ENCODE results near the gene CDH8.

CDH8 gene

GRCh38 chr16:61968242-61969076 is 67.8 kb downstream of the CDH8 start:
- DNase-seq (ENCODE audit: low read depth): no peak
- H3K4me3 ChIP-seq (ENCODE audit: low read depth, low read length): no peak overlapping the region
- TF ChIP-seq, protein P1, sequence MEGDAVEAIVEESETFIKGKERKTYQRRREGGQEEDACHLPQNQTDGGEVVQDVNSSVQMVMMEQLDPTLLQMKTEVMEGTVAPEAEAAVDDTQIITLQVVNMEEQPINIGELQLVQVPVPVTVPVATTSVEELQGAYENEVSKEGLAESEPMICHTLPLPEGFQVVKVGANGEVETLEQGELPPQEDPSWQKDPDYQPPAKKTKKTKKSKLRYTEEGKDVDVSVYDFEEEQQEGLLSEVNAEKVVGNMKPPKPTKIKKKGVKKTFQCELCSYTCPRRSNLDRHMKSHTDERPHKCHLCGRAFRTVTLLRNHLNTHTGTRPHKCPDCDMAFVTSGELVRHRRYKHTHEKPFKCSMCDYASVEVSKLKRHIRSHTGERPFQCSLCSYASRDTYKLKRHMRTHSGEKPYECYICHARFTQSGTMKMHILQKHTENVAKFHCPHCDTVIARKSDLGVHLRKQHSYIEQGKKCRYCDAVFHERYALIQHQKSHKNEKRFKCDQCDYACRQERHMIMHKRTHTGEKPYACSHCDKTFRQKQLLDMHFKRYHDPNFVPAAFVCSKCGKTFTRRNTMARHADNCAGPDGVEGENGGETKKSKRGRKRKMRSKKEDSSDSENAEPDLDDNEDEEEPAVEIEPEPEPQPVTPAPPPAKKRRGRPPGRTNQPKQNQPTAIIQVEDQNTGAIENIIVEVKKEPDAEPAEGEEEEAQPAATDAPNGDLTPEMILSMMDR (conservative IDR thresholded peaks at IDR 0.05; ENCODE audit: low read depth, low read length): no peak

DNA sequence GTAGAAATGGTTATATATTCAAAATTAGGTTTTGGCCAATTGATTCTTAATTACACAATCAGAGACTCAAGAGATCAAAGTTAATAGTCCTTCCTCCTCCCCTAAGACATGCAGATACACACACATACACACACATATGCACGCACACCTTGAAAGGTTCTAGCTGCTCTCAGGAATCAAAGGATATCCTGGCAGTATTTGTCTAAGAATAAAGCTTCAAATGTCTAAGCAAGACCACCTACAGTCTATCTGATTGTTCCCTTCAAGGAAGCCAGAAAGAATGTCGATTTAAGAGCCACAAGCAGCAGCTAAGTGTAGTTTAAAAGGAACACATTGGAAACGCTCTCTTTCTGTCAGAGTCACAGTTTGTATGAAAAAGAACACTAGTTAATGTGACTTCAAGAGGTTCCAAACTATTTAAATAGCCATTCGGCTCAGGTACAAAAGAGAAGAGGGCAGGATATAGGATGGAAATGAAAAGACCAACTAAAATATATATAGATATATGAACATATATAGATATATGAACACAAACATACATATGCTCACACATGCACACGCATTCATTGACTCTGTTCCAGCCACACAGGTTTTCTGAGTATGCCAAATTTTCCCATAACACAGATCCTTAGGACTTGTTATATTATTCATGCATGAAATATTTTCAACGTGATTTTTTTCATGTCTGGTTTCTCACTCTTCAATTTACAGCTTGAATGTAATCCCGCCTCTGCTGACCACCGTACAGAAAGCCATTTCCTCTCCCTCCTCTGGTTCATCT is 79.0 kb downstream of the CDH8 start:
- no peak for DNase-seq (ENCODE audit: low read depth)
- TF ChIP-seq, protein P1 (conservative IDR thresholded peaks at IDR 0.05; ENCODE audit: low read depth, low read length): no peak
- no peak overlapping the region for H3K4me3 ChIP-seq (ENCODE audit: low read depth, low read length)

DNA sequence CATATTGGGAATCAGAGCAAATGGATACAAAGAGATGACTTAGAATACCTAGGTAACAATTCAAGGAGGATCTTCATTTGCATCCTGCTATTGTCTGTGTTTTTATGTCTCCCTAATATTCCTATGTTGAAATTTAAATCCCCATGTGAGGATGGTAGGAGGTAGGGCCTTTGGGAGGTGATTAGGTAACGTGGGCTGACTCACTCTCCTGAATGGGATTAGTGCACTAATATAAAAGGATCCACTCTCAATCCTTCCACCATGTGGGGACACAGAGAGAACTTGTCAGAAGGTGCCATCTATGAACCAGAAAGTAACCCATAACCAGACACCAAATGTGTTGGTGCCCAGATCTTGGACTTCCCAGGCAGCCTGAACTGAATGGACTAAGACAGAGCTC is 83.4 kb downstream of the CDH8 start:
- no peak overlapping the region for H3K4me3 ChIP-seq (ENCODE audit: low read depth, low read length)
- TF ChIP-seq, protein P1 (conservative IDR thresholded peaks at IDR 0.05; ENCODE audit: low read depth, low read length): no peak
- DNase-seq (ENCODE audit: low read depth): no peak

DNA sequence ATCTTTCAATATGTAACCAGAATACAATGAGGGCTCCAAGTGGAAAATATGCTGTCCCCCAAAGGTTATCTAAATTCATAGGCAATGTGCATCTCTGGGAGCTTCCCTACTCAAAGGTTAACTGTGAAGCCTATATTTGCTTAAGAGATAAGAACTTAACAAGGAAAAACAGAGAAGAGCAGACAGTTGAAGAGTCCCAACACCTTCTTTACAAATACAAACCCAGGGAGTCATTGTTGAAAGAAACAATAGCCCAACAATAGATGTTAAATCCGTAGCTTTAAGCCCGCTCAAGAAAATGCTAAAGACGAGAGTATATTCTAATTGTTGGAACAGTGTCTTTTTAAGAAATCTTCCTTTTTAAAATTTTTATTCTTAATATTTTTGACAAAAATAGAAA is 87.8 kb downstream of the CDH8 start:
- TF ChIP-seq, protein P1 (conservative IDR thresholded peaks at IDR 0.05; ENCODE audit: low read depth, low read length): no peak
- no peak overlapping the region for H3K4me3 ChIP-seq (ENCODE audit: low read depth, low read length)
- DNase-seq (ENCODE audit: low read depth): no peak

- DNase-seq (ENCODE audit: low read depth): no peak
- H3K4me3 ChIP-seq (ENCODE audit: low read depth, low read length): no peak overlapping the region
- TF ChIP-seq, protein P1 (conservative IDR thresholded peaks at IDR 0.05; ENCODE audit: low read depth, low read length): no peak
Observed at GRCh38 chr16:61946019-61946418, 90.2 kb downstream of the CDH8 start.

GRCh38 chr16:61945511-61945910 is 90.7 kb downstream of the CDH8 start:
- no peak for DNase-seq (ENCODE audit: low read depth)
- no peak overlapping the region for H3K4me3 ChIP-seq (ENCODE audit: low read depth, low read length)
- TF ChIP-seq, protein P1 (conservative IDR thresholded peaks at IDR 0.05; ENCODE audit: low read depth, low read length): no peak
